Measurements from ENCODE around the gene PAPLN. TPM values are rescaled to one million over a fixed set of nuclear protein-coding genes. Genes with fewer than 3 reads are reported as not detected.

Gene PAPLN
- total and polyA plus RNA-seq, 2 of the 8 experiments (the other 6 are each of a cell fraction or from before 2014, with no cell fraction given), result 14.8 to 25.6 TPM

DNA sequence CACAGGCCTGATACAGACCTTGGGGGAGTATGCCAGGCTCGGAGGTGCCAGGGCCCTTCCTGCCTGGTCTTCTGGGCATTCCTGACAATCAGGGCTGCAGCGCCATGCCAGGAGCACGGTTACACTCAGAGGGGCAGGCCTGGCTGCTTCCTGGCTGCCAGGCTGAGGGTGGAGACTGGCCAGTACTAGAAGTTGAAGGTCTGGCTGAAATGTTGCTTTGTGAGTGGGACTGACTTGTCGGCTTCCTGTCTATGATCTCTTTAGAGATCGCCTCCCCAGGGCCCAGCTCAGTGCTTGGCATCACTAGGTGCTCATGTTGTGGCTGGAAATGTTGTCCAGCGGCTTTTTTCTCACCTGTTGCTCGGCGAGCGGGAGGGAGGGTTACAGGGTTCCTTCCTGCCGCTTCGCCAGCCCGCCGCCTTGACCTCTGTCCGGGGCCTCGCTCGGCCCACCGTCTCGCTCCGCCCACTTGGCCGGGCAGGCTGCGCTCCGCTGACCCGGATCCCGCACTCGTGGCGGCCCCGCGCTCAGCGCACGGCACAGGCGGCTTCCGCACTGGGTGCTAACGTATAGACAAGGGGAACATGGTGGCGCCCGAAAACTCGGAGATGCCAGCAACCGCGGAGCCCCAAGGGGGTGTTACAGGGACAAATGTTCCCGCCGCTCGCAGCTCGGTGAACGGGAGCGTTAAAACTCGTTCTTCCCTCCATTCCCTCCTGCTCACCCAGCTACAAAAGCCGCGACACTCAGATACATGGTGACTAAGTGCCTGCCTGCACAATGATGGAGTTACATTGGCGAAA is 32.6 kb downstream of the PAPLN start (continued):
- TF ChIP-seq, protein P1, sequence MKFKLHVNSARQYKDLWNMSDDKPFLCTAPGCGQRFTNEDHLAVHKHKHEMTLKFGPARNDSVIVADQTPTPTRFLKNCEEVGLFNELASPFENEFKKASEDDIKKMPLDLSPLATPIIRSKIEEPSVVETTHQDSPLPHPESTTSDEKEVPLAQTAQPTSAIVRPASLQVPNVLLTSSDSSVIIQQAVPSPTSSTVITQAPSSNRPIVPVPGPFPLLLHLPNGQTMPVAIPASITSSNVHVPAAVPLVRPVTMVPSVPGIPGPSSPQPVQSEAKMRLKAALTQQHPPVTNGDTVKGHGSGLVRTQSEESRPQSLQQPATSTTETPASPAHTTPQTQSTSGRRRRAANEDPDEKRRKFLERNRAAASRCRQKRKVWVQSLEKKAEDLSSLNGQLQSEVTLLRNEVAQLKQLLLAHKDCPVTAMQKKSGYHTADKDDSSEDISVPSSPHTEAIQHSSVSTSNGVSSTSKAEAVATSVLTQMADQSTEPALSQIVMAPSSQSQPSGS (IDR thresholded peaks at IDR 0.05; ENCODE audit: low read length), result no peak
- TF ChIP-seq RBBP5 (IDR thresholded peaks at IDR 0.05; ENCODE audit: borderline replicate concordance, low read depth, low read length) (0 out of 2 replicates have a peak, but pooled peaks have one; percentile 29), SUZ12 (IDR thresholded peaks at IDR 0.05; ENCODE audit: low read length) (0 out of 2 replicates have a peak, but pooled peaks have one; percentile 30), TAF1 (IDR thresholded peaks at IDR 0.05; ENCODE audit: low read depth, low read length) (0 out of 2 replicates have a peak, but pooled peaks have one; percentile 24), POU5F1 (IDR thresholded peaks at IDR 0.05; ENCODE audit: low read depth, low read length) (no peak), ASH2L (IDR thresholded peaks at IDR 0.05; ENCODE audit: low read length) (peak; percentile 33)

Data from H1 (cell line).